GM12878 (cell line): ENCODE data around the gene DEPDC1B. TPM values are rescaled to one million over a fixed set of nuclear protein-coding genes. Genes with fewer than 3 reads are reported as not detected.

Experiments used
- BACH1 ChIP-seq: fragments of 450-650 bp; IDR thresholded peaks from 2 replicates; pipeline ENCODE4 v1.6.1; 2017; ENCODE audit warnings: mild to moderate bottlenecking, borderline replicate concordance
- CBFB ChIP-seq: IDR thresholded peaks from 2 replicates; pipeline ENCODE4 v1.6.1; 2016; ENCODE audit warnings: antibody characterized with exemption, low read depth
- CHD1 ChIP-seq: IDR thresholded peaks from 2 replicates; pipeline ENCODE4 v1.6.1; 2012; ENCODE audit warnings: low read depth, low read length, improper control_type of control experiment
- CHD4 ChIP-seq: fragments of 200-600 bp; sonication (generic); IDR thresholded peaks from 2 replicates; pipeline ENCODE4 v1.6.1; 2016; ENCODE audit warnings: mild to moderate bottlenecking
- ESRRA ChIP-seq: IDR thresholded peaks from 2 replicates; pipeline ENCODE4 v1.6.1; 2012; ENCODE audit warnings: mild to moderate bottlenecking, low read length, improper control_type of control experiment
- GABPA ChIP-seq: IDR thresholded peaks from 2 replicates; pipeline ENCODE4 v1.6.1; 2014; ENCODE audit warnings: antibody characterized with exemption, low read depth, mild to moderate bottlenecking, inconsistent platforms
- GATAD2B ChIP-seq: fragments of 450-650 bp; conservative IDR thresholded peaks from 2 replicates; pipeline ENCODE4 v1.6.1; 2017; ENCODE audit warnings: low read depth, mild to moderate bottlenecking, moderate library complexity
- IKZF2 ChIP-seq, 2 experiments: fragments of 450-650 bp; IDR thresholded peaks; 2 replicates each; pipeline ENCODE4 v1.6.1; 2017; ENCODE audit warnings: mild to moderate bottlenecking in 2 of 2, moderate library complexity in 2 of 2
- IRF4 ChIP-seq: IDR thresholded peaks from 2 replicates; pipeline ENCODE4 v1.6.1; 2011; ENCODE audit warnings: low read depth, low read length
- JUND ChIP-seq: IDR thresholded peaks from 2 replicates; pipeline ENCODE4 v1.6.1; 2012; ENCODE audit warnings: low read depth, mild to moderate bottlenecking, low read length, improper control_type of control experiment, moderate library complexity
- KLF5 ChIP-seq: fragments of 450-650 bp; IDR thresholded peaks from 2 replicates; pipeline ENCODE4 v1.6.1; 2014; ENCODE audit warnings: mild to moderate bottlenecking; ENCODE audit not compliant: partially characterized antibody
- NRF1 ChIP-seq: conservative IDR thresholded peaks from 2 replicates; pipeline ENCODE4 v1.6.1; 2011; ENCODE audit warnings: mild to moderate bottlenecking, low read depth, low read length, improper control_type of control experiment
- PAX8 ChIP-seq: fragments of 450-650 bp; IDR thresholded peaks from 2 replicates; pipeline ENCODE4 v1.6.1; 2017; ENCODE audit warnings: mild to moderate bottlenecking, moderate library complexity
- RAD51 ChIP-seq: fragments of 450-650 bp; IDR thresholded peaks from 2 replicates; pipeline ENCODE4 v1.6.1; 2016; ENCODE audit warnings: moderate library complexity, mild to moderate bottlenecking, inconsistent platforms
- RFX5 ChIP-seq: IDR thresholded peaks from 2 replicates; pipeline ENCODE4 v1.6.1; 2011; ENCODE audit warnings: low read depth, low read length, improper control_type of control experiment
- RUNX3 ChIP-seq: IDR thresholded peaks from 2 replicates; pipeline ENCODE4 v1.6.1; 2012; ENCODE audit warnings: low read length, inconsistent platforms
- SMC3 ChIP-seq: IDR thresholded peaks from 2 replicates; pipeline ENCODE4 v1.6.1; 2011; ENCODE audit warnings: low read length, improper control_type of control experiment, borderline replicate concordance
- SP1 ChIP-seq: IDR thresholded peaks from one replicate; pipeline ENCODE4 v1.6.1; 2011; ENCODE audit warnings: low read depth, low read length
- STAT3 ChIP-seq: IDR thresholded peaks from 2 replicates; pipeline ENCODE4 v1.6.1; 2011; ENCODE audit warnings: low read depth, low read length, improper control_type of control experiment
- ZBTB33 ChIP-seq: fragments of 450-650 bp; IDR thresholded peaks from 2 replicates; pipeline ENCODE4 v1.6.1; 2017; ENCODE audit warnings: mild to moderate bottlenecking
- ZNF217 ChIP-seq: fragments of 450-650 bp; IDR thresholded peaks from 2 replicates; pipeline ENCODE4 v1.6.1; 2017; ENCODE audit warnings: antibody characterized with exemption, mild to moderate bottlenecking
- ZNF592 ChIP-seq: fragments of 450-650 bp; IDR thresholded peaks from 2 replicates; pipeline ENCODE4 v1.6.1; 2017; ENCODE audit warnings: mild to moderate bottlenecking, moderate library complexity
- polyA plus RNA-seq, 11 experiments: library from polyadenylated mRNA; depleted of rRNA in 4 of 11; unstranded in 6 of 11; stranded (reverse) in 5 of 11; fragments of >200 nt; fragmentation: Nextera tagmentation in 4 of 11; fragmentation: Illumina TruSeq in 1 of 11; extraction: Ambion mirVana in 4 of 11; extraction: Trizol in 1 of 11; gene quantifications; 1 replicate in 1 of 11; 2 replicates in 10 of 11; pipeline versions ENCODE4 v1.2.1 to v1.2.3, GENCODE V29; 2011 to 2016; ENCODE audit warnings: inconsistent platforms in 2 of 11, missing spikeins in 2 of 11, low read depth in 1 of 11
- total RNA-seq, 4 experiments: library from RNA; depleted of rRNA in 3 of 4; stranded (reverse); fragments of >200 nt in 3 of 4; fragmentation: Illumina TruSeq in 1 of 4; extraction: Trizol in 1 of 4; gene quantifications; 2 replicates each; pipeline versions ENCODE4 v1.2.1 to v1.2.3, GENCODE V29; 2013 to 2021
- TF ChIP-seq, protein P1 (sequence below): fragments of 450-650 bp; IDR thresholded peaks from 2 replicates; pipeline ENCODE4 v1.6.1; 2017; ENCODE audit warnings: borderline replicate concordance

DEPDC1B gene
- total and polyA plus RNA-seq, 10 of the 15 experiments (the other 5 are each of a cell fraction or from before 2014, with no cell fraction given) = 29.7 to 56.5 (median 35.5) TPM

- TF ChIP-seq GABPA = no peak
- TF ChIP-seq ESRRA = no peak
- no peak for TF ChIP-seq CHD1
- no peak for TF ChIP-seq PAX8
- TF ChIP-seq CHD4 = no peak
- no peak for TF ChIP-seq SMC3
- no peak for TF ChIP-seq RAD51
- TF ChIP-seq KLF5 = no peak
- TF ChIP-seq, protein P1, sequence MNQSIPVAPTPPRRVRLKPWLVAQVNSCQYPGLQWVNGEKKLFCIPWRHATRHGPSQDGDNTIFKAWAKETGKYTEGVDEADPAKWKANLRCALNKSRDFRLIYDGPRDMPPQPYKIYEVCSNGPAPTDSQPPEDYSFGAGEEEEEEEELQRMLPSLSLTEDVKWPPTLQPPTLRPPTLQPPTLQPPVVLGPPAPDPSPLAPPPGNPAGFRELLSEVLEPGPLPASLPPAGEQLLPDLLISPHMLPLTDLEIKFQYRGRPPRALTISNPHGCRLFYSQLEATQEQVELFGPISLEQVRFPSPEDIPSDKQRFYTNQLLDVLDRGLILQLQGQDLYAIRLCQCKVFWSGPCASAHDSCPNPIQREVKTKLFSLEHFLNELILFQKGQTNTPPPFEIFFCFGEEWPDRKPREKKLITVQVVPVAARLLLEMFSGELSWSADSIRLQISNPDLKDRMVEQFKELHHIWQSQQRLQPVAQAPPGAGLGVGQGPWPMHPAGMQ = no peak
- no peak for TF ChIP-seq JUND
- 0 out of 2 replicates have a peak, but pooled peaks have one; percentile 54 for TF ChIP-seq IRF4
- no peak for TF ChIP-seq ZNF592
- no peak for TF ChIP-seq NRF1
- peak; percentile 86 for TF ChIP-seq CBFB
- TF ChIP-seq SP1 = no peak
- peak; percentile 98 for TF ChIP-seq RUNX3
- no peak for TF ChIP-seq RFX5
- TF ChIP-seq STAT3 = 0 out of 2 replicates have a peak, but pooled peaks have one; percentile 32
- peak; percentile 84 to 87 for TF ChIP-seq IKZF2 (IDR thresholded peaks at IDR 0.05)
- no peak for TF ChIP-seq ZNF217
- no peak for TF ChIP-seq BACH1
- TF ChIP-seq GATAD2B = no peak
- no peak for TF ChIP-seq ZBTB33
Measured at GRCh38 chr5:60597572-60598320, 102.2 kb downstream of the DEPDC1B start (continued).
